CD4-positive, alpha-beta T cell treated with Interleukin-12 subunit alpha and Interleukin-12 subunit beta, for 1 hour (primary cell): Measurements from ENCODE around the gene RGMB.

Experiments
- DNase-seq: peaks from one replicate; pipeline ENCODE4 v3.0.0-alpha.2; 2020

Gene RGMB

GRCh38 chr5:98789029-98789428 lies 15.6 kb downstream of the RGMB start:
- DNase-seq, result no peak

DNA sequence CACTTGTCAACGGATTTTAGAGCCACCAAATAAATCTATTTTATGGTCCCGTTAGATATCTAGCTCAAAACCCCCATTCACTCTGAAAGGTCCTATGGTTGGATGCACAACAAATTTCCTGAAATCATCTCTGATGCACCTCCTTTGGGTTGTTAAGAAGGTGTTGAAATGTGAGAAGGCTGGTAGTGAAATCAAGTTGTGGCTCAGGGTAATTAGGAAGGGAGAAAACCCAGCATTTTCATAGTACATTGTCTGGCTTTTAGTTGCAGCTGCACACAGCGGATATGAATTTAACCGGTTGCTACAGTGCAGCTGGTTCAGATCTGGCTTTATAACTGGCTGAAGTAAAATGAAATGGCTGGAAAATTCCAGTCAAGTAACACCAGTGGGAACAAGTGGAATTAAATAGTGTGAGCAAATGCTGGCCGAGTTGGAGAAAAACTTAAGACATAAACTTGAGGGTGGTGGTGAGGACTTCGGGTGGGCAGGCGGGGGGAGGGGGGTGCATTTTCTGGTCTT lies 17.6 kb downstream of the RGMB start:
- DNase-seq, result no peak

DNA sequence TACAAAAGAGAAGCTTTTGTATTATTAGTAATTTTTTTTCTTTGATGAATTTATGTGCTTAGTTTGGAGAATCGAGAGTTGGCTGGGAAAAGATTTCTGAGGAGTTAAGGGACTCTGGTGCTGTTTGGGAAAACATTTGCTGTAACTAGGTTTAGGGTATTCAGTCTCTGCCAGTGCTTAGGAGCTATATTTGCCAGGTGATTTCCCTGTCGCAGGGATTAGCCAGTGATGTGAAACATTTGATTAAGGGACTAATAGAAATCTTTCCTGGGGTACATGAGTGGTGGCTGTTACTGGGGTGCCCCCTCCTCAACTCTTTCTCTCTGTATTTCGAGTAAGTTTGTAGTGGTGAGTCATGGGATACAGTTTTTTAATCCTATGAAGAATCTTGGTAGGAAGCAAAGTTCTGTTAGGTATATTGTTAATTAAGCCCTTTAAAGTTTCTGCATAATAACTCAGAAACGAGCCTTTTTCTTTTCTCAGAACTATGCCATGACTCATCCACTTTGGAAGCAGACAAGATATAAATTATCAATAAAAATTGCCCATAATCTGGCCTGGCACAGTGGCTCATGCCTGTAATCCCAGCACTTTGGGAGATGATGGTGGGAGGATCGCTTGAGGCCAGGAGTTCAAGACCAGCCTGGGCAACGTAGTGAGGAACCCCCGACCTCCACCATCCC lies 18.6 kb downstream of the RGMB start:
- no peak for DNase-seq

GRCh38 chr5:98793223-98793622 lies 19.8 kb downstream of the RGMB start:
- no peak for DNase-seq

DNA sequence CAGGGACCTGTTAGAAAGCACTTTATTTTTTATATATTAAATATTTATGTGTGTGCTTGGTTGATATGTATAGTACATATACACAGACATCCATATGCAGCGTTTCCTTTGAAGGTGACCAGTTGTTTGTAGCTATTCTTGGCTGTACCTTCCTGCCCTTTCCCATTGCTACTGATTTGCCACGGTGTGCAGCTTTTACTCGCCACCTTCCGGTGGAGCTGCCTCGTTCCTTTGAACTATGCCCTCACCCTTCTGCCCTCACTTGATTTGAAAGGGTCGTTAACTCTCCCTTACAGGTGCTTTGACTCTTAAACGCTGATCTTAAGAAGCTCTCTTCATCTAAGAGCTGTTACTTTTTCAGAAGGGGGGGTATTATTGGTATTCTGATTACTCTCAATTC lies 20.5 kb downstream of the RGMB start:
- no peak for DNase-seq

GRCh38 chr5:98794414-98795080 lies 21.1 kb downstream of the RGMB start:
- no peak for DNase-seq

- no peak for DNase-seq
These were observed 21.8 kb downstream of the RGMB start for GRCh38 chr5:98795243-98795642.

DNA sequence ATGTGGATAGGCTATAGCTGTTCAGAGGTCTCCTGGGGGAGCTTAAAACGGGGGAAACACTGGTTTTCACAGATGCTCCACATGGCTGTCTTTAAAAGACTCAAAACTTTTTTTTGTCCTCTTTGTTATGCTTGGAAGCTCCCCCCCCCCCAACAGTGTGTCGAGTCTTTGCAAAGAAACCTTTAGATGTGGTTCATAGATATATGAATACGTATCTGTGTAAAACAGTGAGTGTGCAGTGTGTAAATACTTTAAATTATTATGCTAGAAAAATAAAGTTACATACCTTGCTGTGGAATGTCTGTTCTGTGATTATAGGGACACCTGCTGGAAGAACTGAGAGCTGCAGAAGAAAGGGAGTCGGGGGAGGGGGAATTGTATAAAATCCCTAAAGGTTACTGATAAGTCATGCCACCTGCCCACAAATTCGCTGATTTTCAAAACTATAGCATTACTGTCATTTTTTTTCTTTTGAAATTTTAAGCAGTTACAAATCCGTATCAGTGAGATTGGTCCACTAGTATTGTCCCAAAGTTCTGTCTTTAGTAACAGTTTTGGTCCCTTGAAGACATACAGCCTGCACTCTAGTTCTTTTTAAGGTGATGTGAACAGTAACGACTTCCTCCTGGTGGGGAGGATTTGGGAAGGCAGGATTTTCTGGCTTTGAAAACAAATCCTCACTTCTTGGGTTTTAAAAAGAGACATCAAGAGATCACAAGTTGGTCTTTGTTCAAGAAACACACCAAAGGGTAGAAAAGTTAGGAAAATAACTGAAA lies 22.9 kb downstream of the RGMB start:
- DNase-seq, result peak; percentile 64

- DNase-seq, result no peak
These were observed 24.9 kb downstream of the RGMB start for GRCh38 chr5:98798371-98798770.

DNA sequence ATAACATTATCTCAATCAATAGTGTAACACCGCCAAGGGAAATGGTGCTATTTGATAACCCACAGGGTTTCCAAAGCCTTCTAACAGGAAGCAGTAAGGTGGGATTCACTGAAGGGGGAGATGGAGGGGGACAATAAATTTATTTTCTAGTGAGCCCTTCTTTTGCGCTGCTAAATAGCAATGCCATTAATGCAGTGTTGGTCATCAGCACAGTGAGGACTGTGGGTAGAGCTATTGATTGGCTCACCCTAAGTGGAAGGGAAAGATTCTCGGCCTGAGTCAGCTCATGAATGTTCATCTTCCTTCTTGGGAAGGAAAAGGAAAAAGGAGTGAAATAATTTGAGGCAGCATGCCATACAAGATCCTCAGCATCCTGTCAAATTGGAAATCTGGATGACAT lies 25.4 kb downstream of the RGMB start:
- DNase-seq, result no peak

- DNase-seq, result no peak
These were observed 30.6 kb downstream of the RGMB start for GRCh38 chr5:98804066-98804465.

- no peak for DNase-seq
These were observed 31.6 kb downstream of the RGMB start for GRCh38 chr5:98805070-98805469.

- DNase-seq, result no peak
These were observed 34.3 kb downstream of the RGMB start for GRCh38 chr5:98807806-98808205.

DNA sequence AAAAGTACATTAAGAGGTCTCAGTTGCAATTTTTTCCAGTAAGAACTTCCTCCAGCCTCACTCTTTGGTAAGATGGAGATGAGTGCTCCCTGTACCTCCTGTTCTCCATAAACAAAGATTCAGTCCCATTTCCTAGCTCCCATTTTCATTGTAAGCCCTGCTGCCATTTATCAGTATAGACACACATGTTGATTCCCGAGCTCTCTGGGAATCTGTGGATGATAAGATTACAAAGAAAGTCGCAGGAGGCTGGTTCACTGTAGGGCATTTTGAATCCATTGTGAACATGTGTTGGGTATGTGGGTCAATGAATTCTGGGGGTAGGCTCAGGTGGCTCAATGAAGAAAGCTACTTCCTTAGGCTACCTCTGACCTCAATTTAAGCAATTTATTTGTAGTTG lies 36.7 kb downstream of the RGMB start:
- DNase-seq, result no peak

DNA sequence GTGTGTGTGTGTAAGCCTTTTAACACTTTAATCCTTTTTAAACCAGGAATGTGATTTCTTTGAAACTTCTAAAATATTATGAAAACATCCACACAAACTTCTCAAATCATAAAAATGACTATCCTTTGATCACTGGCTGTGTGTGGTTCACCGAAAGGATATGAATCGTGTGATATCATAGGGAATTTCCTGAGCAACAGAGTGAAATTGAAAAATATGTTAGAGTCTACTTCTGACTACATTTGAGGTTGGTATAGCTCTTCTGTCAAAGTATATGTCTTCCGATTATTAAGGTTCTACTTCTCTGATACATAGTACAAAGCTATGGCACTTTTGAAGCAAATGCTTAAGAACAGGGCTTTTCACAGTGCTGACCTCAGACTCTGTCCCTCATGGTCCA lies 40.3 kb downstream of the RGMB start:
- DNase-seq, result no peak

DNA sequence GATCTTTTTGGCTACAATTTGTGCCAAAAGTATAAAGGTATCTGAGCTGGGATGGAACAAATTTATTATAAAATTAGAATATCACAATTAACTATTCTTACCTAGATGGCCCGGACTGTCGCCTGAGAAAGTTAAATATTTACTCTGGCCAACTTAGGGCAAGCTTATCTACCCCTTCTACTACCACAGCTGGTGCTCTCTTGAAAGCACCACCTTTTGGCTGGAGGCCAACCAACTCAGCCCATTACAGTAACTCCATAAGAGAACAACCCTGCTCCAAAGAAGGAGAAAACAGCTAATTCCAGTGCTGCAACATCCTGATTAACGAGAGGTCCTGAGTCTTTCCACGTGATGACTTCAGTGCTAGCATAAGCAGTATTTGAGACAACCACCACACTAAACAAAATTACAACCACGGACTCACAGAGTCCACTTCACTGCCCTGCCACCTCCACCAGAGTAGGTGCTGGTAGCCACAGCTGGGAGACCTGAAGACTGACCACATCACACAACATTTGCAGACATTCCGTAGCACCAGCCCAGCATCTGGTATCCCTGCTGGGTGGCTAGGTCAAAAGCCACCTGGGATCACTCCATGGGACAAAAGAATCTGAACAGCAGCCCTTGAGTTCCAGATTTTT lies 43.2 kb downstream of the RGMB start:
- no peak for DNase-seq

DNA sequence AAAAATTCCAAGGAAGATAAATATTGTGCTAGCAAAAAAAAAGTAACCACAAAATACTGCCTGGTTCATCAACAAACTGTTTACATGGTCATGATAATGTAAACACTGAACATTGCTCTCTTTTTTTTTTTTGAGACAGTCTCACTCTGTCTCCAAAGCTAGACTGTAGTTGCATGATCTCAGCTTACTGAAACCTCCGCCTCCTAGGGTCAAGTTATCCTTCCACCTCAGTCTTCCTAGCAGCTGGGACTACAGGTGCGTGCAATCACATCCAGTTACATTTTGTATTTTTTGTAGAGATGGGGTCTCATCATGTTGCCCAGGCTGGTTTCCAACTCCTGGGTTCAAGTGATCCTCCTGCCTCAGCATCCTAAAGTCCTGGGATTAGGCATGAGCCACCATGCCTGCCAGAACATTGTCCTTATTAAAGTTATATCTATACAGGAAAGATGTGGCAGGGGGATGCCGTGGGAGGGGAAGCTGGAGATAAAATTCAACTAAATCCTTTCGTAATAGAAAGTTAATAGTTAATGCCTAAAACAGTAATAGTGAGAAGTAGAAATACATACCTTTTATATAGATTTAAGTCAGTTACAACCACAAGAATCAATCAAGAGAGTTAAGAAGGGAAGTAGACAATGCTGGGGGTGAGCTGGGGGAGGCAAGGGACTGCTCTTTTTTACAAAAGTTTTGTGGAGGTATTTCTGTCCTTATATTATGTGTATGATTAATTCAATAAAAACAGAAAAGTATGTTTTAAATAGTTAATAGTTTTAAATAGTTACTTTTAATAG lies 52.3 kb downstream of the RGMB start:
- DNase-seq, result no peak

DNA sequence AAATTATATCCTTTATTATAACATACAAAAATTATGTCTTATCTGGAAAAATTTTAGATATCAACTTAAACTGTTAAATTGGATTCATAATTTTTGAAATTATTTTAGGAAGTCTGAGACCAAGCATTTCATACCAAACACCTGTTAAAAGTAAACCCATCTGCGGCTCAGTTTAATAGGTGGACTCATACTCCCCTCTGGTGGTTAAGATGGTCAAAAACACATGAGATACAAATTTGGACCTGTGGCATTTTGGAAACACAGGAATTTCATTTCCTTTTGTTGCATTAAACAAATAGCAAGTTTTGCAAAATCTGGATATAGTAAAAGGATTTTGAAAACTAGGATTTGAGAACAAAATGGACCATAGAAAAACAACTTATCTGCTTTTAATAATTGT lies 53.7 kb downstream of the RGMB start:
- DNase-seq, result peak; percentile 23

GRCh38 chr5:98827588-98828284 lies 54.3 kb downstream of the RGMB start:
- no peak for DNase-seq

DNA sequence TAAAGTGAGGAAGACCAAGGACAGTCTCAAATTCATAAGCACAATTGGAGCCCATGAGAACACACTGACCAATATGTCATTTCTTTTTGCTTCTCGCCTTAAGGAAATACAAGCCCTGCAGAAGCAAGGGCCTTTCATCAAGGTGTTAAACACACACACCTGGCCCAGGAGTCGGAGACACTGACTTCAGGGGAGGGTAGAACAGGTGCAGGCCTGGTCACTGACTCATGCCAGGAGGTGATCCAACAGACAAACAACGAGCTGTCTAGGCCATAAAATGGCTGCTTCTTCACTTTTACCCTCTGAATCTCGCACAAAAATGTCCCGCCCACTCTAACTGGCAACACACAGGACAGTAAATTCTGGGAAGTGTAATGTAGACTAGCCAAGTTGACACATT lies 62.7 kb downstream of the RGMB start:
- no peak for DNase-seq

DNA sequence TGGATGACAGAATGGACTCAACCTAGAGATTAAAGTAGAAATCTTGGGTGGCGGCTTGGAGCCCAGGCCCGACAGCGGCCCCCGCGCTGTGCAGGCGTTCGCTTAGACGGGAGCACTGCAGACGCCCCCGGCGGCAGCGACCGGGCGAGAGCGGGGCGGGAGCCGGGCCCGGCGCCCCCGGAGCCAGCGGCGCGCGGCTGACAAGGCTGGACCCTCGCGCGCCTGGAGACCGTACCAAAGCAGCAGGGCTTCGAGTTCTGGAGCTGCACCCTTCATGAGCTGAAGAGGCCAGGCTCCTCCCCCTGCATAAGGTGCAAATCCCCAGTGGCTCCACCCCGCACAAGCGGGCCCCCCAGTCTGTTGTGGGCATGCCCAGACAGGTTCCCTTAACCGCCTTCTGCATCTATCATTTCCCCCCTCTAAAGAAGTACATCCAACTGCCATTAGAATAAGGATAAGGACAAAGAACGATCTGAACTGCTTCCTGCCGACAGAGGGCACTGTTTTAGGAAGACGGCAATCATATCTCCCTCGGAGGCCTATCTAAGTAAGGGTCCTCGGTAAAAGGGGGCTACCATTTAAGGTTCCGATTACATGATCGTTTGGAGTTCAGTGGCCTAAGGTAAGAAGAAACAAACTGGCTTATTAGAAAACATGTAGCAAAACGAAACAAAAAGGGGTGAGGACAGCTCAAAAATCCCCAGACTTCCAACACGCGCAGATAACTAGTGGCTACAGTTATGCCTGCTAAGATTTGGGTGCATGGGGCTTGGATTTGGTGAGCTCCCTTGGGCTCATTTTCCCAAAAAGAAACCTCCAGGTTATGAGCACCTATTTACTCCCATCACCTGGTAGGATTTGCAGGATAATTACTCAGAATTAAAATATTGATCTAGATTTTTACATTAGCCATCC lies 66.3 kb downstream of the RGMB start:
- DNase-seq, result peak; percentile 4
